CD14-positive monocyte (primary cell): ENCODE results near the gene TTLL6. TPM values are rescaled to one million over a fixed set of nuclear protein-coding genes. Genes with fewer than 3 reads are reported as not detected.

Experiments
- DNase-seq, 3 donors: peaks; one replicate each; pipeline ENCODE4 v3.0.0-alpha.2; 2011 to 2022
- H2AFZ ChIP-seq: 2 replicates; pipeline ENCODE4 v1.6.0; 2012; ENCODE audit warnings: mild to moderate bottlenecking, low read depth, low read length, inconsistent platforms; ENCODE audit not compliant: insufficient read depth, poor library complexity, severe bottlenecking
- H3K27ac ChIP-seq, 2 donors: 1 replicate in 1 of 2; 2 replicates in 1 of 2; pipeline ENCODE4 v1.5.1; 2012 to 2013; ENCODE audit warnings: low read length in 2 of 2, control low read depth in 1 of 2, inconsistent platforms in 1 of 2, low read depth in 1 of 2, mild to moderate bottlenecking in 1 of 2
- H3K27me3 ChIP-seq, 2 donors: one replicate each; pipeline versions ENCODE4 v1.6.0 to v1.6.1; 2011 to 2013; ENCODE audit warnings: low read length in 2 of 2; ENCODE audit not compliant: control insufficient read depth in 2 of 2, insufficient read depth in 2 of 2
- H3K36me3 ChIP-seq, 2 donors: replicated peaks in 1 of 2; 1 replicate in 1 of 2; 2 replicates in 1 of 2; pipeline versions ENCODE4 v1.5.1 to v1.6.1; 2012 to 2013; ENCODE audit warnings: low read length in 2 of 2, control low read depth in 1 of 2, inconsistent platforms in 1 of 2, mild to moderate bottlenecking in 1 of 2; ENCODE audit not compliant: insufficient read depth in 2 of 2, control insufficient read depth in 1 of 2
- H3K4me1 ChIP-seq, 2 donors: 1 replicate in 1 of 2; 2 replicates in 1 of 2; pipeline versions ENCODE4 v1.5.1 to v1.6.1; 2012 to 2013; ENCODE audit warnings: low read length in 2 of 2, control low read depth in 1 of 2, inconsistent platforms in 1 of 2, mild to moderate bottlenecking in 1 of 2, moderate library complexity in 1 of 2; ENCODE audit not compliant: insufficient read depth in 2 of 2, control insufficient read depth in 1 of 2
- H3K4me2 ChIP-seq: replicated peaks from 2 replicates; pipeline ENCODE3; 2012; ENCODE audit warnings: low read length, moderate library complexity, mild to moderate bottlenecking; ENCODE audit not compliant: poor library complexity, severe bottlenecking; ENCODE audit errors: extremely low read depth
- H3K4me3 ChIP-seq, 3 experiments: fragments of 200-600 bp in 1 of 3; sonication (generic) in 1 of 3; replicated peaks in 1 of 3; 1 replicate in 2 of 3; 2 replicates in 1 of 3; pipeline ENCODE4 v1.5.1; 2011 to 2013; ENCODE audit warnings: low read length in 3 of 3, mild to moderate bottlenecking in 3 of 3, control low read depth in 2 of 3, low read depth in 2 of 3, inconsistent platforms in 1 of 3, moderate library complexity in 1 of 3
- H3K79me2 ChIP-seq: 2 replicates; pipeline ENCODE4 v1.6.0; 2012; ENCODE audit warnings: mild to moderate bottlenecking, control low read depth, inconsistent platforms, low read length, moderate library complexity; ENCODE audit not compliant: insufficient read depth
- H3K9ac ChIP-seq: 2 replicates; pipeline ENCODE4 v1.6.0; 2017; ENCODE audit warnings: low read length, mild to moderate bottlenecking; ENCODE audit not compliant: insufficient read depth, poor library complexity, severe bottlenecking
- H3K9me3 ChIP-seq, 2 donors: replicated peaks in 1 of 2; 1 replicate in 1 of 2; 2 replicates in 1 of 2; pipeline versions ENCODE4 v1.5.1 to v1.6.1; 2012 to 2013; ENCODE audit warnings: low read length in 2 of 2, control low read depth in 1 of 2; ENCODE audit not compliant: control insufficient read depth in 1 of 2, insufficient read depth in 1 of 2
- H4K20me1 ChIP-seq: 2 replicates; pipeline ENCODE4 v1.6.0; 2012; ENCODE audit warnings: mild to moderate bottlenecking, low read length, control low read depth, moderate library complexity; ENCODE audit not compliant: insufficient read depth
- H3K27ac Mint-ChIP-seq, 7 donors: one replicate each; pipeline ENCODE4 v1.8.0; 2020; ENCODE audit warnings: mild to moderate bottlenecking in 7 of 7, mixed read lengths in 7 of 7, moderate library complexity in 6 of 7, inconsistent platforms in 2 of 7
- H3K27me3 Mint-ChIP-seq, 3 donors: one replicate each; pipeline ENCODE4 v1.8.0; 2021 to 2022; ENCODE audit warnings: low read depth in 3 of 3, mild to moderate bottlenecking in 3 of 3, mixed read lengths in 3 of 3, moderate library complexity in 3 of 3, inconsistent platforms in 1 of 3
- H3K36me3 Mint-ChIP-seq, 2 donors: one replicate each; pipeline ENCODE4 v1.8.0; 2020; ENCODE audit warnings: mixed read lengths in 2 of 2, inconsistent platforms in 1 of 2, mild to moderate bottlenecking in 1 of 2
- H3K4me1 Mint-ChIP-seq: one replicate; pipeline ENCODE4 v1.8.0; 2020; ENCODE audit warnings: mild to moderate bottlenecking, mixed read lengths
- H3K4me3 Mint-ChIP-seq, 2 donors: one replicate each; pipeline ENCODE4 v1.8.0; 2020; ENCODE audit warnings: mild to moderate bottlenecking in 2 of 2, mixed read lengths in 2 of 2, moderate library complexity in 1 of 2
- H3K9me3 Mint-ChIP-seq, 7 donors: one replicate each; pipeline ENCODE4 v1.8.0; 2020 to 2022; ENCODE audit warnings: mixed read lengths in 7 of 7, mild to moderate bottlenecking in 6 of 7, moderate library complexity in 6 of 7, inconsistent platforms in 2 of 7
- CTCF ChIP-seq: fragments of 200-600 bp; IDR thresholded peaks from one replicate; pipeline ENCODE4 v1.8.0; 2022; ENCODE audit warnings: antibody characterized with exemption, mild to moderate bottlenecking
- WGBS: methylation state at CpG from one replicate; pipeline ENCODE4 v1.1.5; 2013; ENCODE audit warnings: missing lambda C conversion rate; ENCODE audit not compliant: insufficient coverage; 5-methylcytosine and 5-hydroxymethylcytosine counted together
- intact Hi-C, 2 donors: fragments of 100-400 bp; cut with micrococcal nuclease; formaldehyde crosslinking; loops; one replicate each; pipeline versions ENCODE4 v1.15.0 to v1.15.1; 2023
- polyA plus RNA-seq, 3 donors: library from polyadenylated mRNA; depleted of rRNA in 1 of 3; unstranded in 2 of 3; stranded (reverse) in 1 of 3; fragments of 300-500 nt in 2 of 3; fragments of >200 nt in 1 of 3; fragmentation: Illumina TruSeq in 2 of 3; gene quantifications; 1 replicate in 2 of 3; 2 replicates in 1 of 3; pipeline ENCODE4 v1.2.3, GENCODE V29; 2012 to 2021

Gene TTLL6
- polyA plus RNA-seq, 3 donors: not detected

- Histone ChIP-seq H2AFZ (no peak overlapping the region), H3K9ac (no peak overlapping the region), H3K36me3 (no peaks in the 10 kb centered on the region), H4K20me1 (no peaks in the 10 kb centered on the region), H3K9me3 (peaks cover under 1 to 46% of the 10 kb centered on the region in 2 donors), H3K27ac (no peak overlapping the region), H3K4me1 (peaks cover 0 to 2% of the 10 kb centered on the region in 2 donors), H3K4me3 (no peak overlapping the region), H3K79me2 (no peaks in the 10 kb centered on the region), H3K27me3 (peaks cover 95 to 99% of the 10 kb centered on the region in 2 donors), H3K4me2 (no peak overlapping the region)
- 5% methylated on average over 8 of the region's 14 CpGs for WGBS
- Mint-ChIP-seq H3K4me3 (peak overlapping the region in 1 of 2 donors; percentile 85), H3K36me3 (peaks cover 2 to 14% of the 10 kb centered on the region in 2 donors), H3K27me3 (peaks cover 96 to 99% (median 98%) of the 10 kb centered on the region in 3 donors), H3K27ac (no peak overlapping the region), H3K9me3 (peaks cover 0 to 24% (median 14%) of the 10 kb centered on the region in 7 donors), H3K4me1 (peaks cover 16% of the 10 kb centered on the region)
- DNase-seq: no peak
- no peak for TF ChIP-seq CTCF
- intact Hi-C loops: loop anchor here in 1 of 2 donors (5.0 kb wide), 1 partner anchor 143 kb away; no protein-coding TSS in a partner anchor
Measured at GRCh38 chr17:48734333-48735061, 82.5 kb downstream of the TTLL6 start.

GRCh38 chr17:48733632-48734328, 83.2 kb downstream of the TTLL6 start:
- Mint-ChIP-seq H3K9me3 (peaks cover 0 to 22% (median 8%) of the 10 kb centered on the region in 7 donors), H3K36me3 (peaks cover 2 to 11% of the 10 kb centered on the region in 2 donors), H3K4me3 (peak overlapping the region in 1 of 2 donors; percentile 85), H3K4me1 (peaks cover 13% of the 10 kb centered on the region), H3K27ac (no peak overlapping the region), H3K27me3 (peaks cover 96 to 99% (median 98%) of the 10 kb centered on the region in 3 donors)
- Histone ChIP-seq H3K27ac (no peak overlapping the region), H3K4me3 (no peak overlapping the region), H3K36me3 (no peaks in the 10 kb centered on the region), H3K9ac (no peak overlapping the region), H3K27me3 (peaks cover 95 to 99% of the 10 kb centered on the region in 2 donors), H3K9me3 (peaks cover 3 to 46% of the 10 kb centered on the region in 2 donors), H3K79me2 (no peaks in the 10 kb centered on the region), H3K4me1 (no peaks in the 10 kb centered on the region), H4K20me1 (no peaks in the 10 kb centered on the region), H3K4me2 (no peak overlapping the region), H2AFZ (no peak overlapping the region)
- WGBS: 15% methylated on average over 16 of the region's 22 CpGs
- DNase-seq: no peak
- TF ChIP-seq CTCF: no peak
- intact Hi-C loops: loop anchor here in 1 of 2 donors (5.0 kb wide), 1 partner anchor 144 kb away; no protein-coding TSS in a partner anchor
